ENCODE results near the gene C6orf52.

GRCh38 chr6:10730254-10730653 lies 35.8 kb upstream of the C6orf52 start:
- TF ChIP-seq EP300 (IDR thresholded peaks at IDR 0.05) (no peak), CTCF (IDR thresholded peaks at IDR 0.05) (no peak), POLR2A (IDR thresholded peaks at IDR 0.05) (no peak), POLR2AphosphoS5 (IDR thresholded peaks at IDR 0.05) (no peak)

Measured in stomach (tissue), 4 donors.